ENCODE data around the gene MAP3K7CL.

MAP3K7CL gene, protein sequence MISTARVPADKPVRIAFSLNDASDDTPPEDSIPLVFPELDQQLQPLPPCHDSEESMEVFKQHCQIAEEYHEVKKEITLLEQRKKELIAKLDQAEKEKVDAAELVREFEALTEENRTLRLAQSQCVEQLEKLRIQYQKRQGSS

GRCh38 chr21:29130270-29130969 lies at the start of gene MAP3K7CL:
Gene MAP3K7CL, plus strand, starts transcription at chr21:29130644. Its CDS starts 2,701 bp downstream, at chr21:29133345.
- FAIRE-seq (peak; percentile 78), DNase-seq (ENCODE audit: insufficient read length, low spot score) (peak; percentile 81)

- no peak for DNase-seq (ENCODE audit: insufficient read length, low spot score)
- FAIRE-seq: no peak
Measured at GRCh38 chr21:29082046-29082815, 48.2 kb upstream of the MAP3K7CL start.

- no peak for FAIRE-seq
- no peak for DNase-seq (ENCODE audit: insufficient read length, low spot score)
Measured at GRCh38 chr21:29083306-29083705, 47.1 kb upstream of the MAP3K7CL start.

GRCh38 chr21:29084372-29084771 lies 46.1 kb upstream of the MAP3K7CL start:
- no peak for FAIRE-seq
- no peak for DNase-seq (ENCODE audit: insufficient read length, low spot score)

DNA sequence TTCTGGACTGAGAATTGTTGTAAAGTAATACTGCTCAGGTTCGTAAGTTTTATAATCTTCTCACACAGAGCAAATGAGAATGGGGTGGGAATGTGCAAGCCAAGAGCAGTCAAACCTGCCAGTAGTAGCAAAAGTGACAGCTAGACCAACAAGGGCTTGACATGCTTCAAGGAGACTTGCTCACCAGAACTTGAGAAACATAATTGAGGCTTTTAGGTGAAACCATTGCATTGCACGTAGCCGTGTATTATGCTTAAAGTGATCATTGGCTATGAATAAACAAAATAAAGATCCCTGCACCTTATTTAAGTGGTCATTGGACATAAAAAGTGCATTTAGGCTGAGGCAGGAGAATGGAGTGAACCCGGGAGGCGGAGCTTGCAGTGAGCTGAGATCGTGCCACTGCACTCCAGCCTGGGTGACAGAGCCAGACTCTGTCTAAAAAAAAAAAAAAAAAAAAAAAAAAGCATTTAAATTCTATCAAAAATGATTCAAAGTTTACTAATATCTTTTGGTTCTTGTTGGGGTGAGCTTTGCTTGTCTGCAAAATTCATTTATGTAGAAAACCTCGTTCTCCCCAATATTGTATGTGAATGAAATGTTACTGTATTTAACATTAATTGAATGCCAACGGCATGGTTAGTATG lies 45.2 kb upstream of the MAP3K7CL start:
- DNase-seq (ENCODE audit: insufficient read length, low spot score) (no peak), FAIRE-seq (no peak)

- peak; percentile 56 for DNase-seq (ENCODE audit: insufficient read length, low spot score)
- no peak for FAIRE-seq
Measured at GRCh38 chr21:29091033-29091432, 39.4 kb upstream of the MAP3K7CL start.

DNA sequence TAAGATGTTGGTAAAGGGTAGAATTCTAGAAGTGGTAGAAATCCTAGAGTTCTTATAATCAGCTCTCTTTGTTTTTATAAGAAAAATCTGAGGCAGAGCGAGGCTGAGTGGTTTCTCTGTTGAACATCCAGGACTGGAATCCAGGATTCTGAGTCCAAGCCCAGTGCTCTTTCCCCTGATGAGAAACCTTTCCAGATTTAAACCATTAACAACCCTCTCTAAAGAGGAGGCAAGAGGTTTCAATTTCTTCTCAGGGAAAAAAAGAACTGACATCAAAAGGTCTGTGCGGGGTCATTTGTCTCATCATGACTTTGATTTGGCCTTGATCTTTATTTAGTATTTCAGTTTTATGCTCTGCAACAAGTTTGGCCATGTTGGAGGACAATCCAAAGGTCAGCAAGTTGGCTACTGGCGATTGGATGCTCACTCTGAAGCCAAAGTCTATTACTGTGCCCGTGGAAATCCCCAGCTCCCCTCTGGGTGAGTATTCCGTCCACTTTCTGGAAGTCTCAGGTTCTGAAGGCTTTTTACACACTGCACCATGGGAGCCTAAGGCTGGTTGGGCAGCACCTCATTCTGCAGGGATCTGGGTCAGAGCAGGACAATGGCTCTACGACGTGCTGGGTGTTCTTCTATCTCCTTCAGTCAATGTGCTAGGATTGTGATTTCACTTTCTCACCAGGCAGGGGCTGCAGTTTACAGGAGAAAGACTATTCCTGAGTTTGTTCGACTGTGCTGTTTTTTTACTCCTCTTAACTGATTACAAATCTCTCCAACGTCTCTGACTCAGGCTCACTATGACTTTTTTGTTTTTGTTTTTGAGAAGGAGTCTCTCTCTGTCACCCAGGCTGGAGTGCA lies 38.1 kb upstream of the MAP3K7CL start:
- FAIRE-seq (peak; percentile 51), DNase-seq (ENCODE audit: insufficient read length, low spot score) (peak; percentile 48)

DNA sequence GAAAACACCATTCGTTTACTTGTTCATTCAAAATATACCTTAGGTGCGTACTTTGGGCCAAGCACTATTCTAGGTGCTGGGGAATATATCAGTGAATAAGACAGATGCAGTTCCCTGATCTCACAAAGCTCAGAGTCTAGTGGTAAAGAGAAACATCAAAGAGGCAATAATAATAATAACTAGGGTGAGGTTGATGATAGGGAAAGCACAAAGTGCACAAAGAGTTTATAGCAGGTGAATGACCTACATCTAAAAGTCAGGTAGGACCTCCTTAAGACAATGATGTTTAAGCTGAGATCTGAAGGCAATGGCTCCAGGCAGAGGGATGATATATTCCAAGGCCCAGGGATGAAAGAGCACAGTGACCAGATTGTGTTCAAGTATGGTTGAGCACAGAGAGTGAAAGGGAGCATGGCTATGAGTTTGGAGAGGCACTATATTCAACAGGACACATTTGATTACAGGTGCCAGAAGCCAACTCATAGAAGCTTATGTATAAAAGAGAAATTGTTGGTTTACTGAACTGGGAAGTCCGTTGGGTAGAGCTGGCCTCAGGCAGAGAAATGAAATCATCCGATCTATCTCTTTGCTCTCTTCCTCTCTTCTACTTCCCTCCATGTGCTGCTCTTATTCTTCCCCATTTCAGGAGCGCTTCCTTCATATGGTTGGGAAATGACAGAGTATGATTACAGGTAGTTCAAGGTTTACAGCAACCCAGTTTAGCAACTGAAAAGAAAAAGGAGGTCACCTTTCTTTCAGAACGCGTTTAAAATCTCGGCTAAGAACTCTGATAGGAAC lies 34.0 kb upstream of the MAP3K7CL start:
- no peak for FAIRE-seq
- no peak for DNase-seq (ENCODE audit: insufficient read length, low spot score)

DNA sequence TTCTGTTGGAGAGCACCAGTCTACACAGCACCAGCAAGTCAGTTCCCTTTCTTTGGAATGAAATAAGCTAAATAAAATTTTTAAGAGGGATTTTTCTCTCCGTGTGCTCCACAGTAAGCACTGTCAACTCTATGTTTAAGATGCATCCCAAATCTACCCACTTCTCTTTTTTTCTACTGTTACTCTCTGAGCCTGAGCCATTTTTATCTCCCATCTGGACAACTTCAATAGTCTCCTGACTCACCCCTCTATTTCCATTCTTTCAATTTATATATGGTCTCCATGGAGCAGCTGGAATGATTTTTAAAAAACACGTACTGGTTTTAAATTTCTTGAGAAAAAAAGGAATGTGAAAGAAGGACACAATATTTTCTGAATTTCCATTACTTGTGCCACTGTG lies 32.3 kb upstream of the MAP3K7CL start:
- FAIRE-seq (no peak), DNase-seq (ENCODE audit: insufficient read length, low spot score) (no peak)

DNA sequence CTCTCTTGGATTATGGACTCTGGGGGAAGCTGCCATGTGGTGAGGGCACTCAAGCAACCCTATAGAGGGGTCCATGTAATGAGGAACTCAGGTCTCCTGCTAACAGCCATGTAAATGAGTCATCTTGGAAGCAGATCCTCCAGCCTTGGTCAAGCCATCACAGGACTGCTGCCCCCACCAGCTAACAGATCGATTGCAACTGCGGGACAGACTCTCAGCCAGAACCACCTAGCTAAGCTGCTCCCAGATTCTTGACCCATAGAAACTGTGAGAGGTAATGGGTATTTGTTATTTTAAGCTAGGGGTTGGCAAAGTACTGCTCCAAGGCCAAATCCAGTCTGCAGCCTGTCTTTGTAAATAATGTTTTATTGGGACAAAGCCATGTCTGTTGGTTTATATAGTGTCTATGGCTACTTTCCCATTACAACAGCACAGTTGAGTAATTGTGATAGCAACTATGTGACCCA lies 27.6 kb upstream of the MAP3K7CL start:
- no peak for FAIRE-seq
- no peak for DNase-seq (ENCODE audit: insufficient read length, low spot score)

GRCh38 chr21:29104239-29104708 lies 26.2 kb upstream of the MAP3K7CL start:
- no peak for FAIRE-seq
- DNase-seq (ENCODE audit: insufficient read length, low spot score): no peak

DNA sequence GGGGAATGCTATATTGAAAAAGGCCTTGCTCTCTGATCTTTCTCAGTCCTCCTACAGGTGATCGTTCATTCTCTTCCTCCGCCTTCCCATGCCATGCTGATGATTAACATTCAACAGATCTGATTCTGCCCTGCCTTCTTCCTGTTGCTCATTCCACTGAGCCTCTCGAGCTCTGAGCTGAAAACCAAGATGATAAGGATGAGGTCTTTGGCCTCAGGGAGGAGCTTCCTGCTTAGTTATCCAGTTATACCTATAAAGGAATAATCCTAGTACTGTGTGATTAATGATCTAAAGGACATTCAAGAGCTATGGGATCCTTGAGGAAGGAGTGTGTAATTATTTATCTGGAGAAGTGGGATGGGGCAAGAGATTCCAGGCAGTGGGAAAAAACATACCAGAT lies 25.2 kb upstream of the MAP3K7CL start:
- FAIRE-seq (peak; percentile 87), DNase-seq (ENCODE audit: insufficient read length, low spot score) (peak; percentile 40)

- FAIRE-seq: no peak
Measured at GRCh38 chr21:29114765-29115500, 15.5 kb upstream of the MAP3K7CL start.

GRCh38 chr21:29115899-29116298 lies 14.5 kb upstream of the MAP3K7CL start:
- DNase-seq (ENCODE audit: insufficient read length, low spot score) (no peak), FAIRE-seq (no peak)

More at GRCh38 chr21:29114765-29115500, 15.5 kb upstream of the MAP3K7CL start:
- DNase-seq (ENCODE audit: insufficient read length, low spot score): peak; percentile 65

DNA sequence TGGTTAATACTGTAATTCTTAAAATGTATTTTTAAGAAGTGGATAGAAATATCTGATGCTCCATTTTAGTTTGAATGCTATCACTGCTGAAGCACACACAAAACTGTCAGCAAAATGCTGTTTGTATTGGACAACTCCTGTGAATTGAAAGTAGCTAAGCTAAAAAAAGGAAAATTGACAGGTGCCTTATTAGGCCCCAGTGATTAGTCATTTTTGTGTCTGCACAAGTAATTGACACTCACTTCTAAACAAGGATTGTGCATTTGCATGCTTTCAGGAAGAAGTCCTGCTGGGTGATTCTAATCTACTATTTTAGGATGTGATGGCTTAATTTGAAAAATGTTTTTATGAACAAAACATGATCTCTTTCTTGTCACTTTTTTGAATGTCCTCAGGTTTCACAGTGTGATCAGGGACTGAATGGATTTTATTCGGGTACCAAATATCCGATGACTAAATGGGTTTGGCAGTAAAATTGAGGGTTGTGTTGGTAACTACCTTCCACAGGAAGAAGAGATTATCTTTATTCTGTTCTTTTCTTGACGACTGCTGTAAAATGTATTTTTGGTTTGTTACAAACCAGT lies 13.0 kb upstream of the MAP3K7CL start:
- FAIRE-seq: no peak

DNA sequence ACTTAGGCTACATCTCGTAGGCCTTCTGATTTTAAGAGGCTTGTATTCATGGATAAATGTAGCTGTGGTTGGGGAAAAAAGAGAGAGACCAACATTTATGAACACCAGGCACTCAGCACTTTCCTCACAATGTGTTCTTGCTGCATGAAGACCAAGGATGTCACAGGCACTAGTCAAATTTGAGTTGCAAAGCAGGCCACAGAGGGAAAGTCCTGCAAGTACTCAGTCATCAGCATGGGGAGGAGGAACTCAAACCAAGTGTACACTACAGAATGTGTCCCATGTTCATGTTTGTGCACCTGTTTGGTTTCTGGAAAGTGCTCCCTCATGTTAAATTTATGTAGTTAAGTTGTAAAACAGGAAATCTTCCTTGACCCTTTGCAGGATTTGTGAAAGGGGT lies 8.7 kb upstream of the MAP3K7CL start:
- no peak for FAIRE-seq
- DNase-seq (ENCODE audit: insufficient read length, low spot score): no peak

More for the DNA sequence above, 13.0 kb upstream of the MAP3K7CL start:
- no peak for DNase-seq (ENCODE audit: insufficient read length, low spot score)

- DNase-seq (ENCODE audit: insufficient read length, low spot score): no peak
- FAIRE-seq: no peak
Measured at GRCh38 chr21:29124645-29125044, 5.8 kb upstream of the MAP3K7CL start.

DNA sequence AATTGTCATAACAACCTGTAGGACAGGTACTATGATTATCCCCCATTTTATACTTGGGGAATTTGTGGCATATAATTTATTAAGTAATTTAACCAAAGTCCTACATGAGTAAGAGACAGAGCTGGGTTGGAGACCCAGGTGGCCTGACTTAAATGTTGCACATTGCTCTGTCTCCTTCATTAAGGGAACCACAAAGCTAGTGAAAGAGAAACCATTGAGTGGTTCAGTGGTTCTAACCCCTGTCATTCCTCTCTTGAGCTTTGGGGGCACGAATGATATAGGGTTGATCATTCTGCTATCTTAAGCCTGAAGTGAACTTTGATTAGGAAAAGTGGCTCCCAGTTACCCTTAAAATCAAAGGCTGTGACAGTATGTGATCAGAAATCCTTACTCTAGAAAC lies 5.3 kb upstream of the MAP3K7CL start:
- FAIRE-seq (no peak), DNase-seq (ENCODE audit: insufficient read length, low spot score) (no peak)
